Measurements from ENCODE around the gene ULK3.

ULK3 gene

DNA sequence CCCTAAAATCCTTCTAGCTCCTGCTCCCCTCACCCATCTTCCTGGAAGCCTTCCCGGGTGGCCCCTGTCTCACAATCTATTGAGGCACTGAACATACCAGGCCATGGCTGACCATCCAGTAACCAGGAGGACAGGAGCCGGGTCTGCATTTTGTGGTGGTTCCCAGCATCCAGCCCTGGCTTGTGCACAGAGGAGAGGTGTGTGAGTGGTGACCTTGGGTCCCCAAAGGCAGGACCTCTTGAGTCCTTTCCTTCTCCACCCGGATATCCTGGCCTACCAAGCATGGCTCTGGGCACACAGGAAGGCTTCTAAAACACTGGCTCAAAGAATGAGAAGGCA, 53.2 kb downstream of the ULK3 start:
- no peak overlapping the region for H3K4me3 ChIP-seq (ENCODE audit: low read depth in 1 of 2, low read length in 2 of 2)
- no peaks in the 10 kb centered on the region for H3K9me3 ChIP-seq (ENCODE audit: insufficient read depth, low read length, severe bottlenecking)
- peak overlapping the region; percentile 31; the same call in 1 of the 2 replicates for H3K27ac ChIP-seq (ENCODE audit: low read length)
- H2AFZ ChIP-seq (ENCODE audit: low read depth, low read length), result no peak overlapping the region
- peaks cover 51% of the 10 kb centered on the region for H3K4me1 ChIP-seq (ENCODE audit: insufficient read depth, low read length)
- ATAC-seq (ENCODE audit: insufficient read depth, low read depth), result no peak
- H3K9ac ChIP-seq (ENCODE audit: low read depth, low read length), result peak overlapping the region; percentile 9; the same call in 1 of the 2 replicates
- H3K4me2 ChIP-seq (ENCODE audit: insufficient read depth, low read length), result no peak overlapping the region
- H4K20me1 ChIP-seq (ENCODE audit: insufficient read depth, low read length), result peaks cover 82% of the 10 kb centered on the region
- no peak for TF ChIP-seq EZH2 (IDR thresholded peaks at IDR 0.05; ENCODE audit: borderline replicate concordance, low read depth, low read length, severe bottlenecking)
- TF ChIP-seq, protein P1, sequence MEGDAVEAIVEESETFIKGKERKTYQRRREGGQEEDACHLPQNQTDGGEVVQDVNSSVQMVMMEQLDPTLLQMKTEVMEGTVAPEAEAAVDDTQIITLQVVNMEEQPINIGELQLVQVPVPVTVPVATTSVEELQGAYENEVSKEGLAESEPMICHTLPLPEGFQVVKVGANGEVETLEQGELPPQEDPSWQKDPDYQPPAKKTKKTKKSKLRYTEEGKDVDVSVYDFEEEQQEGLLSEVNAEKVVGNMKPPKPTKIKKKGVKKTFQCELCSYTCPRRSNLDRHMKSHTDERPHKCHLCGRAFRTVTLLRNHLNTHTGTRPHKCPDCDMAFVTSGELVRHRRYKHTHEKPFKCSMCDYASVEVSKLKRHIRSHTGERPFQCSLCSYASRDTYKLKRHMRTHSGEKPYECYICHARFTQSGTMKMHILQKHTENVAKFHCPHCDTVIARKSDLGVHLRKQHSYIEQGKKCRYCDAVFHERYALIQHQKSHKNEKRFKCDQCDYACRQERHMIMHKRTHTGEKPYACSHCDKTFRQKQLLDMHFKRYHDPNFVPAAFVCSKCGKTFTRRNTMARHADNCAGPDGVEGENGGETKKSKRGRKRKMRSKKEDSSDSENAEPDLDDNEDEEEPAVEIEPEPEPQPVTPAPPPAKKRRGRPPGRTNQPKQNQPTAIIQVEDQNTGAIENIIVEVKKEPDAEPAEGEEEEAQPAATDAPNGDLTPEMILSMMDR (IDR thresholded peaks at IDR 0.05; ENCODE audit: borderline replicate concordance, extremely low read depth, low read length, poor library complexity, severe bottlenecking), result no peak
- peaks cover 89% of the 10 kb centered on the region for H3K79me2 ChIP-seq (ENCODE audit: insufficient read depth, low read length)
- H3K36me3 ChIP-seq (ENCODE audit: insufficient read depth, low read length), result peaks cover 49% of the 10 kb centered on the region
- no peak for DNase-seq
- H3K27me3 ChIP-seq (ENCODE audit: insufficient read depth, low read length, poor library complexity), result no peaks in the 10 kb centered on the region

DNA sequence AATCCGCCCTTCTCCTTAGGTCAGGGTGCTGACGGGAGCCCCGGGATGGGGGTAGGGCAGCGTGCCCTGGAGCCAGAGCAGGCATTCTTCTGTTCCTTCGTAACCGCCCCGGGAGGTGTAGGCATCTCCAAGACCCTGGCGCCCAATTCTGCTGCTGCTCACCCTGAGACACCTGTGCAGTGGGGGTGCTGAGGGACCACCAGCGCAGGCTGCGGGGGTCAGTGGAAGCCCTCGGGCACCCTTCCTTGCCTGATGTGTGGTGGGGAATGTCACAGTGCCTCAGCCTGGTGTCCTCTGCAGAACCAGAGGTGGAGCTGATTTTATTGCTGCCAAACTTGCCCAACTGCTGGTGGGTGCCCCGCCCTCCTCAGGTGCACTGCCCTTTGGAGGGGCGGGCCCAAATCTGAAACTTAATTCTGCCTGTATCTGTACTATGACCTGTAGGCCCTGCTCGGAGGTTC, 53.8 kb downstream of the ULK3 start:
- ATAC-seq (ENCODE audit: insufficient read depth, low read depth) (no peak), DNase-seq (no peak)
- Histone ChIP-seq H3K9ac (ENCODE audit: low read depth, low read length) (no peak overlapping the region), H3K27me3 (ENCODE audit: insufficient read depth, low read length, poor library complexity) (no peaks in the 10 kb centered on the region), H2AFZ (ENCODE audit: low read depth, low read length) (no peak overlapping the region), H3K36me3 (ENCODE audit: insufficient read depth, low read length) (peaks cover 46% of the 10 kb centered on the region), H3K79me2 (ENCODE audit: insufficient read depth, low read length) (peaks cover 89% of the 10 kb centered on the region), H4K20me1 (ENCODE audit: insufficient read depth, low read length) (peaks cover 82% of the 10 kb centered on the region), H3K4me3 (ENCODE audit: low read depth in 1 of 2, low read length in 2 of 2) (0 out of 4 replicates have a peak overlapping the region, but pooled peaks of 1 of the 2 experiments have one; percentile 55), H3K9me3 (ENCODE audit: insufficient read depth, low read length, severe bottlenecking) (no peaks in the 10 kb centered on the region), H3K4me1 (ENCODE audit: insufficient read depth, low read length) (peaks cover 56% of the 10 kb centered on the region), H3K4me2 (ENCODE audit: insufficient read depth, low read length) (no peak overlapping the region), H3K27ac (ENCODE audit: low read length) (peak overlapping the region; percentile 90; the same call in 1 of the 2 replicates)
- TF ChIP-seq, protein P1 (IDR thresholded peaks at IDR 0.05; ENCODE audit: borderline replicate concordance, extremely low read depth, low read length, poor library complexity, severe bottlenecking), result no peak
- TF ChIP-seq EZH2 (IDR thresholded peaks at IDR 0.05; ENCODE audit: borderline replicate concordance, low read depth, low read length, severe bottlenecking), result no peak

DNA sequence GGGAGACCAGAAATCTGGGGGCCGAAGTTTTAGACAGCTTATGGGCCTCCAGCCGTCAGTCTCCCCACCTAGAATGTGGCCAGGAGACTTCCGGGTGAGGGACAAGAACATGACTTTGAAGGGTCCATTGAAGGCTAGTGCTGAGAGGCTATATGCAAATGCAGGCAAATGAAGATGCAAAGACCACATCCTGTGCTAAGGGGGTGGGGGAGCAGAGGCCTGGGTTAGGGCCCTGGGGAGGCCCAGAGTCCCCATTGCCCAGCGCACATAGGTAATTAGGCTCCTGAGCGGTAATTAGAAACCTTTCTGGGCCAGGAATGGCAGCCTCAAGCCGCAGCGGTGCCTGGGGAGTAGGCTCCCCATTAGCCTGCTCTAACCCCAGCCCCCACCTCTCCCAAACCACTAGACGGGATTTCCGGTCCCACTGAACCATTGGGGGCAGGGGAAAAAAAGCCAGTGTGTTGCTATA, 54.2 kb downstream of the ULK3 start:
- Histone ChIP-seq H2AFZ (ENCODE audit: low read depth, low read length) (no peak overlapping the region), H3K9me3 (ENCODE audit: insufficient read depth, low read length, severe bottlenecking) (no peaks in the 10 kb centered on the region), H3K9ac (ENCODE audit: low read depth, low read length) (peak overlapping the region; percentile 60), H3K4me3 (ENCODE audit: low read depth in 1 of 2, low read length in 2 of 2) (peak overlapping the region in 1 of 2 experiments; percentile 55; a peak in 2 of 4 replicates), H3K27ac (ENCODE audit: low read length) (peak overlapping the region; percentile 90), H3K4me2 (ENCODE audit: insufficient read depth, low read length) (peak overlapping the region; percentile 70), H3K27me3 (ENCODE audit: insufficient read depth, low read length, poor library complexity) (no peaks in the 10 kb centered on the region), H3K79me2 (ENCODE audit: insufficient read depth, low read length) (peaks cover 93% of the 10 kb centered on the region), H3K36me3 (ENCODE audit: insufficient read depth, low read length) (peaks cover 48% of the 10 kb centered on the region), H4K20me1 (ENCODE audit: insufficient read depth, low read length) (peaks cover 83% of the 10 kb centered on the region), H3K4me1 (ENCODE audit: insufficient read depth, low read length) (peaks cover 61% of the 10 kb centered on the region)
- peak; percentile 13; the same call in 1 of the 3 replicates for ATAC-seq (ENCODE audit: insufficient read depth, low read depth)
- peak; percentile 60 for DNase-seq
- TF ChIP-seq, protein P1 (IDR thresholded peaks at IDR 0.05; ENCODE audit: borderline replicate concordance, extremely low read depth, low read length, poor library complexity, severe bottlenecking), result no peak
- TF ChIP-seq EZH2 (IDR thresholded peaks at IDR 0.05; ENCODE audit: borderline replicate concordance, low read depth, low read length, severe bottlenecking), result no peak
